NCI-H1436 treated with DMSO at 0.1 percent for 48 hours (cell line): ENCODE measurements around the gene TTLL8.

Source experiments
- DNase-seq: peaks from one replicate; lab custom pipeline; 2025; lab: John Stamatoyannopoulos, UW

TTLL8 gene

GRCh38 chr22:50041361-50042065, 16.6 kb downstream of the TTLL8 start:
- DNase-seq = no peak

- DNase-seq = no peak
Observed at GRCh38 chr22:50040717-50041116, 17.4 kb downstream of the TTLL8 start.

GRCh38 chr22:50039669-50040443, 18.2 kb downstream of the TTLL8 start:
- no peak for DNase-seq

- no peak for DNase-seq
Observed at GRCh38 chr22:50035976-50036724, 21.9 kb downstream of the TTLL8 start.

- DNase-seq = no peak
Observed at GRCh38 chr22:50035131-50035881, 22.8 kb downstream of the TTLL8 start.

- no peak for DNase-seq
Observed at GRCh38 chr22:50034126-50035081, 23.7 kb downstream of the TTLL8 start.

- no peak for DNase-seq
Observed at GRCh38 chr22:50032941-50033601, 25.0 kb downstream of the TTLL8 start.

GRCh38 chr22:50032109-50032871, 25.8 kb downstream of the TTLL8 start:
- DNase-seq = no peak

GRCh38 chr22:50031189-50032091, 26.7 kb downstream of the TTLL8 start:
- no peak for DNase-seq

- DNase-seq = peak; percentile 2
Observed at GRCh38 chr22:50030297-50031188, 27.6 kb downstream of the TTLL8 start.

GRCh38 chr22:50027639-50028537, 30.2 kb downstream of the TTLL8 start:
- DNase-seq = no peak

- no peak for DNase-seq
Observed at GRCh38 chr22:50025993-50026392, 32.1 kb downstream of the TTLL8 start.

GRCh38 chr22:50022171-50022819, 35.8 kb downstream of the TTLL8 start:
- DNase-seq = no peak

- no peak for DNase-seq
Observed at GRCh38 chr22:50020606-50021005, 37.5 kb downstream of the TTLL8 start.

GRCh38 chr22:50019316-50019715, 38.8 kb downstream of the TTLL8 start:
- DNase-seq = no peak
